Mesothelial cell of epicardium (in vitro differentiated cells): ENCODE measurements around the gene ALOX5AP. TPM values are rescaled to one million over a fixed set of nuclear protein-coding genes. Genes with fewer than 3 reads are reported as not detected.

Source experiments
- DNase-seq, 2 experiments: peaks; one replicate each; pipeline ENCODE4 v3.0.0; 2021; ENCODE audit warnings: low spot score in 2 of 2; ENCODE audit not compliant: unreplicated experiment in 2 of 2
- H3K27ac Mint-ChIP-seq: 2 replicates; pipeline ENCODE4 v1.8.0; 2021; ENCODE audit warnings: mixed read lengths
- H3K27me3 Mint-ChIP-seq: 2 replicates; pipeline ENCODE4 v1.8.0; 2021; ENCODE audit warnings: low read depth, mixed read lengths
- H3K36me3 Mint-ChIP-seq: 2 replicates; pipeline ENCODE4 v1.8.0; 2021; ENCODE audit warnings: mixed read lengths
- H3K4me1 Mint-ChIP-seq: 2 replicates; pipeline ENCODE4 v1.8.0; 2021; ENCODE audit warnings: mixed read lengths
- H3K4me3 Mint-ChIP-seq: 2 replicates; pipeline ENCODE4 v1.8.0; 2021; ENCODE audit warnings: mild to moderate bottlenecking, moderate library complexity, mixed read lengths
- H3K9me3 Mint-ChIP-seq: 2 replicates; pipeline ENCODE4 v1.8.0; 2021; ENCODE audit warnings: mixed read lengths
- total RNA-seq: library from RNA; stranded (reverse); gene quantifications from 3 replicates; pipeline ENCODE4 v1.2.1, GENCODE V29; 2021
- TF ChIP-seq, protein P1 (sequence below): fragments of 200-600 bp; sonication (generic); IDR thresholded peaks from one replicate; pipeline ENCODE4 v1.5.0; 2021; ENCODE audit warnings: antibody characterized with exemption; ENCODE audit not compliant: unreplicated experiment

Gene ALOX5AP
- total RNA-seq, 1 donor from 2014 or later: 0.25 TPM

DNA sequence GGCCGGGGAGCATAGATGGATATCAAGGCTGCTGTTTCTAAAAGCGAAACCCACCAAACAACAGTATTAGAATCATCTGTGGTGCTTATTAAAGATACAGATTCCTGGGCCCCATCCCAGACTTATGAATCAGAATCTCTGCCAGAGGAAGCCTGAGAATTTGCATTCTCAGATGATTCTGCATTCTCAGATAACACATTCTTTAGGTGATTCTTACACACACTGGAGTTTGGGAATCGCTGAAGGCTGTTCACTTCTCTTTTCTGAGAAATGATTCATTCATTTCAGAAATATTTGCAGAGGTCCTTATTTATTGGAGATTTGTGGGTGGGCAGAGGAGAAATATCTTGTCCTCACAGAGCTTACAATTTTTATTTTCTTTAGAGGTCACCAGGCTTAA lies 24.4 kb downstream of the ALOX5AP start:
- Mint-ChIP-seq H3K27me3 (peaks cover 6% of the 10 kb centered on the region), H3K36me3 (no peaks in the 10 kb centered on the region), H3K4me3 (no peak overlapping the region), H3K27ac (no peak overlapping the region), H3K4me1 (peaks cover 4% of the 10 kb centered on the region), H3K9me3 (no peaks in the 10 kb centered on the region)
- DNase-seq: no peak
- TF ChIP-seq, protein P1, sequence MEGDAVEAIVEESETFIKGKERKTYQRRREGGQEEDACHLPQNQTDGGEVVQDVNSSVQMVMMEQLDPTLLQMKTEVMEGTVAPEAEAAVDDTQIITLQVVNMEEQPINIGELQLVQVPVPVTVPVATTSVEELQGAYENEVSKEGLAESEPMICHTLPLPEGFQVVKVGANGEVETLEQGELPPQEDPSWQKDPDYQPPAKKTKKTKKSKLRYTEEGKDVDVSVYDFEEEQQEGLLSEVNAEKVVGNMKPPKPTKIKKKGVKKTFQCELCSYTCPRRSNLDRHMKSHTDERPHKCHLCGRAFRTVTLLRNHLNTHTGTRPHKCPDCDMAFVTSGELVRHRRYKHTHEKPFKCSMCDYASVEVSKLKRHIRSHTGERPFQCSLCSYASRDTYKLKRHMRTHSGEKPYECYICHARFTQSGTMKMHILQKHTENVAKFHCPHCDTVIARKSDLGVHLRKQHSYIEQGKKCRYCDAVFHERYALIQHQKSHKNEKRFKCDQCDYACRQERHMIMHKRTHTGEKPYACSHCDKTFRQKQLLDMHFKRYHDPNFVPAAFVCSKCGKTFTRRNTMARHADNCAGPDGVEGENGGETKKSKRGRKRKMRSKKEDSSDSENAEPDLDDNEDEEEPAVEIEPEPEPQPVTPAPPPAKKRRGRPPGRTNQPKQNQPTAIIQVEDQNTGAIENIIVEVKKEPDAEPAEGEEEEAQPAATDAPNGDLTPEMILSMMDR: no peak

DNA sequence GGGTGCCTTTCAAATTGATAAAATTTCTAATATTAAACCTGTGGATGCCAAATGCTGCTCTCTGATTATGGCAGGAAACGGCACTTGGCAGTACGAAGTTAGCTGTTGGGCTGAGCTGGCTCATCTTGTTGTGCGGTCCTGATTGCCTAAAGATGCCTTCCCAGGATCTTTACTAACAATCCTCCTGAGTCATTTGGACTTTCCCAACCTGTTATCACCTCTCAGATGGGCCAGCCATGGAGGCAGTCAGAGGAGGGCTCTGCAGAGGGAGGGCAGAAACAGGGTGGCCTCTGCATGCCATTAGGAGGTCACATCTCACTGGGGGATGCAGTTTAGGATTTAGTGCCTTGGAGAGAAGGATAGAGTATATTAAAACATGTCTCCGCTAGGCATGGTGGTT lies 27.3 kb downstream of the ALOX5AP start:
- TF ChIP-seq, protein P1: no peak
- Mint-ChIP-seq H3K4me3 (no peak overlapping the region), H3K27me3 (peaks cover 6% of the 10 kb centered on the region), H3K9me3 (no peaks in the 10 kb centered on the region), H3K27ac (no peak overlapping the region), H3K4me1 (peaks cover 1% of the 10 kb centered on the region), H3K36me3 (no peaks in the 10 kb centered on the region)
- no peak for DNase-seq

DNA sequence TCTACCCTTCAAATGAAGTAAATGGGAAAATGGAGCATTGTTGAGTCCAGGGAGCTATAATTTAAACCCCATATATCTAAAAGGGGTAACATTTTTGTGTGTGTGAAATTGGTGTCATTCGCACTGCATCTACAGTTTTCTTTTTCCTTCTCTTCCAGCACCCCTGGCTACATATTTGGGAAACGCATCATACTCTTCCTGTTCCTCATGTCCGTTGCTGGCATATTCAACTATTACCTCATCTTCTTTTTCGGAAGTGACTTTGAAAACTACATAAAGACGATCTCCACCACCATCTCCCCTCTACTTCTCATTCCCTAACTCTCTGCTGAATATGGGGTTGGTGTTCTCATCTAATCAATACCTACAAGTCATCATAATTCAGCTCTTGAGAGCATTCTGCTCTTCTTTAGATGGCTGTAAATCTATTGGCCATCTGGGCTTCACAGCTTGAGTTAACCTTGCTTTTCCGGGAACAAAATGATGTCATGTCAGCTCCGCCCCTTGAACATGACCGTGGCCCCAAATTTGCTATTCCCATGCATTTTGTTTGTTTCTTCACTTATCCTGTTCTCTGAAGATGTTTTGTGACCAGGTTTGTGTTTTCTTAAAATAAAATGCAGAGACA lies 28.6 kb downstream of the ALOX5AP start:
- H3K27ac Mint-ChIP-seq: no peak overlapping the region
- TF ChIP-seq, protein P1: no peak
- no peaks in the 10 kb centered on the region for H3K36me3 Mint-ChIP-seq
- no peaks in the 10 kb centered on the region for H3K27me3 Mint-ChIP-seq
- peaks cover 5% of the 10 kb centered on the region for H3K4me1 Mint-ChIP-seq
- H3K4me3 Mint-ChIP-seq: no peak overlapping the region
- DNase-seq: no peak
- no peaks in the 10 kb centered on the region for H3K9me3 Mint-ChIP-seq

DNA sequence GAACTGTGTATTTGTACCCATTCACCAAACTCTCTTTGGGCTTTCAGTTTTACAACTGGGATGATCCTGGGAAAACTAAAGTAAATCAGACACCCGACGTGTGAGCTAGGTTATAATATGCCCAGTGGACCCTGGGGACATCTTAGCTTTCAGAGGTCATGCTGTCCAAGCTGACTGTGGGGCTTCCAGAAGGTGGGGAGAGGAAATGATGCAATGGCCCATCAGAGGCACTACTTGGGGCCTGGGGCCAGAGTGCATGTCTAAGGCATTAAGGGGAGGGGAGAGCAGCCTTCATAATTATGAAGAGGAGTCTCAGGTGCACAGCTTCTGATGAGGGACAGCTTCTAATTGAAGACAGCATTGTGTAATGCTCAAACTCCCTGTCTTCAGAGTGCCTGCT lies 30.9 kb downstream of the ALOX5AP start:
- H3K36me3 Mint-ChIP-seq: no peaks in the 10 kb centered on the region
- TF ChIP-seq, protein P1: no peak
- H3K27ac Mint-ChIP-seq: no peak overlapping the region
- no peaks in the 10 kb centered on the region for H3K27me3 Mint-ChIP-seq
- no peak overlapping the region for H3K4me3 Mint-ChIP-seq
- no peaks in the 10 kb centered on the region for H3K9me3 Mint-ChIP-seq
- H3K4me1 Mint-ChIP-seq: peaks cover 5% of the 10 kb centered on the region
- DNase-seq: no peak

DNA sequence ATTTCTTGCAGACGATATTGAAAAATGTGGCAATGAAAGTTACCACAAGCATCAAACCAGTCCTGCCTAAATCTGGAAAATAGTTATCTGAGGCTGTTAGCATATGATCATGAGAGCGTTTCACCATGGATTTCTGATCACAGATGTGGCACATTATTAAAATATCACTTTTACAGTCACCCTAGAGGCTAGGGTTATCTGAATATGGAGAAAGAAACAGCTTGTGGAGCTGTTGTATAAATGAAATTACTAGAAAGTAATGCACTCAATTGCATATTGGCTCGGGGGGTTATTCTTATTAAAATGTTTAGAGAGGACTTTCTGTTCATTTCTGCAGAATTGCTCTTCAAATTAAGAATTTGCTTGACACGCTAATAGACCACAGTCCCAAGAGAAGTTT lies 35.6 kb downstream of the ALOX5AP start:
- Mint-ChIP-seq H3K27me3 (no peaks in the 10 kb centered on the region), H3K9me3 (no peaks in the 10 kb centered on the region), H3K4me3 (no peak overlapping the region), H3K4me1 (peaks cover 5% of the 10 kb centered on the region), H3K36me3 (no peaks in the 10 kb centered on the region), H3K27ac (no peak overlapping the region)
- DNase-seq: no peak
- TF ChIP-seq, protein P1: no peak

DNA sequence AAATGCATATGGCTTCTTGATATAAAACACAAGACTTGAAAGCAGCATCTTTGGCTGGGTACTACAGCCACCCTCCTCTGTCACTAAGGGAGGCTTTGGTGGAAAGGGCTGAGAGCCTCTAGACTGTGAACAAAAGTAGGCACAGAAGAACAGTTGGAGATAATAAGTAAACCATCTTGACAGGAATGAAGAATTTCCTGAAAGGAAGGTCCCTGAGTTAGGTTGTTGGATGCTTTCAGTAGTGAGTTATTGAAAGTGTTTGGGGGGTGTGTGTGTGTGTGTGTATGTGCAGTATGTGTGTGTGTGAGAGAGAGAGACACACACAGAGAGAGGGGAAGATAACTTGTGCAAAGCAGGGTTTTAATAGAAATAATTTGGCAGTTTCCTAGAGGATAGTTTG lies 38.2 kb downstream of the ALOX5AP start:
- H3K4me1 Mint-ChIP-seq: no peaks in the 10 kb centered on the region
- no peaks in the 10 kb centered on the region for H3K36me3 Mint-ChIP-seq
- no peak for DNase-seq
- H3K4me3 Mint-ChIP-seq: no peak overlapping the region
- no peaks in the 10 kb centered on the region for H3K27me3 Mint-ChIP-seq
- no peaks in the 10 kb centered on the region for H3K9me3 Mint-ChIP-seq
- H3K27ac Mint-ChIP-seq: no peak overlapping the region
- TF ChIP-seq, protein P1: no peak
